PC-9 (cell line): ENCODE results near the gene DENND6A. TPM values are rescaled to one million over a fixed set of nuclear protein-coding genes. Genes with fewer than 3 reads are reported as not detected.

Source experiments
- BruUV-seq: library from RNA; stranded (reverse); fragments of 400-500 nt; replicated peaks from 2 replicates; lab custom pipeline; 2021; lab: Mats Ljungman, UMichigan
- CTCF ChIA-PET: fragments of 300-600 bp; sonication (Branson Sonifier 250); formaldehyde crosslinking; loops from one replicate; lab custom pipeline; 2022; ENCODE audit warnings: antibody characterized with exemption; lab: Charles Lee
- POLR2A ChIA-PET: fragments of 300-600 bp; sonication (Branson Sonifier 250); formaldehyde crosslinking; loops from one replicate; lab custom pipeline; 2022; ENCODE audit warnings: antibody characterized with exemption; ENCODE audit not compliant: unreplicated experiment; lab: Charles Lee
- DNase-seq, 2 experiments: peaks; one replicate each; pipeline versions ENCODE4 v3.0.0 to v3.0.0-alpha.2; 2015 to 2022; ENCODE audit warnings: mixed read lengths in 1 of 2
- H2AFZ ChIP-seq: fragments of 200-600 bp; sonication (generic); 2 replicates; pipeline ENCODE4 v1.8.1; 2017; ENCODE audit warnings: antibody characterized with exemption
- H3F3A ChIP-seq: fragments of 200-600 bp; sonication (generic); 2 replicates; pipeline ENCODE4 v1.8.1; 2017; ENCODE audit warnings: antibody characterized with exemption, mild to moderate bottlenecking, low read depth; ENCODE audit not compliant: insufficient read depth
- H3K27ac ChIP-seq: fragments of 200-600 bp; sonication (generic); 2 replicates; pipeline ENCODE4 v1.6.1; 2016; ENCODE audit warnings: mixed run types
- H3K27me3 ChIP-seq: fragments of 200-600 bp; sonication (generic); 2 replicates; pipeline ENCODE4 v1.6.1; 2016; ENCODE audit warnings: low read depth, mixed run types; ENCODE audit not compliant: insufficient read depth
- H3K36me3 ChIP-seq: fragments of 200-600 bp; sonication (generic); 2 replicates; pipeline ENCODE4 v1.6.1; 2016; ENCODE audit warnings: low read depth, mixed run types
- H3K4me1 ChIP-seq: fragments of 200-600 bp; sonication (generic); replicated peaks from 2 replicates; pipeline ENCODE4 v1.6.1; 2016; ENCODE audit warnings: mixed run types; ENCODE audit not compliant: insufficient read depth
- H3K4me2 ChIP-seq: fragments of 200-600 bp; sonication (generic); 2 replicates; pipeline ENCODE4 v1.6.1; 2017; ENCODE audit warnings: mixed run types
- H3K4me3 ChIP-seq: fragments of 200-600 bp; sonication (generic); 2 replicates; pipeline ENCODE4 v1.6.1; 2016; ENCODE audit warnings: mixed run types
- H3K79me2 ChIP-seq: fragments of 200-600 bp; sonication (generic); 2 replicates; pipeline ENCODE4 v1.6.1; 2017; ENCODE audit warnings: low read depth, mixed run types
- H3K9me2 ChIP-seq: fragments of 200-600 bp; sonication (generic); 2 replicates; pipeline ENCODE4 v1.8.1; 2017; ENCODE audit warnings: mild to moderate bottlenecking; ENCODE audit not compliant: insufficient read depth
- H3K9me3 ChIP-seq: fragments of 200-600 bp; sonication (generic); 2 replicates; pipeline ENCODE4 v1.8.1; 2016; ENCODE audit warnings: low read depth; ENCODE audit not compliant: insufficient read depth
- H4K20me1 ChIP-seq: fragments of 200-600 bp; sonication (generic); 2 replicates; pipeline ENCODE4 v1.8.1; 2017; ENCODE audit not compliant: insufficient read depth
- CTCF ChIP-seq: fragments of 200-600 bp; sonication (generic); conservative IDR thresholded peaks from 2 replicates; pipeline ENCODE4 v1.6.1; 2017; ENCODE audit warnings: mixed run types, antibody characterized with exemption, mild to moderate bottlenecking, moderate library complexity
- EZH2 ChIP-seq: fragments of 200-600 bp; sonication (generic); IDR thresholded peaks from 2 replicates; pipeline ENCODE4 v1.8.0; 2017; ENCODE audit warnings: antibody characterized with exemption, low read depth
- intact Hi-C: fragments of 100-400 bp; cut with micrococcal nuclease; formaldehyde crosslinking; loops from one replicate; pipeline ENCODE4 v1.10.0; 2022; ENCODE audit not compliant: unreplicated experiment
- total RNA-seq: library from RNA; stranded (reverse); gene quantifications from 2 replicates; pipeline ENCODE4 v1.2.3, GENCODE V29; 2021

Gene DENND6A
- total RNA-seq, 1 experiment from 2014 or later = 28.2 TPM

DNA sequence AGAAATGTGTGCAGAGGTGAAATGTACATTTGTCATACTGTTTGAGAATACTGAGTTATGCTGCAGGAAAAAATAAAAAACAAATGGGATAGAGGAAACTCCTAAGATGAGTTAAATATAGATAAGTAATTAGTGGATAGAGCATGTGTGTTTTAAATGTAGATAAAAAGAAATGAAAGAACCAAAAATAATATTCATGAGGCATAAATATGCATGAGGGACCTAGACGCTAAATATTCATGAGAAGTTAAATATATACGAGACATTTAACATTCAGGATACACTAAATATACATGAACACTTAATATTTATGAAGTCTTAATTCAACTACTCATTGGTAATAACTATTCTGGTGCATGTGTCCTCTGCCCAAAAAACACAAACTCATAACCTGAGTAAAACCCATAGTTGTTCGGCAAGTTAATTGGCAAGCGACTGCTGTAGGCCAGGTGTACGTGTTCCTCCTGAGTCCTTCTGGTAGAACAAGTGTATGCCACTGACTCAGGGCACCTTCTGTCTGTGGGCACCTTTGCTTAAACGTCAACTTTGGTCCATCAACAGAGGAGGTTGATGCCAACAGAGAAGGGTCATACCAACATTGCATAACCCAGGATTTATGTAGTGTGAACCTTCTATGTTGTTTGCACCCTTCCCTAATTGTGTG is 24.5 kb upstream of the DENND6A start:
- Histone ChIP-seq H4K20me1 (no peaks in the 10 kb centered on the region), H3K9me3 (no peaks in the 10 kb centered on the region), H3K36me3 (no peaks in the 10 kb centered on the region), H3K4me2 (no peak overlapping the region), H3K4me1 (no peaks in the 10 kb centered on the region), H3K27ac (no peak overlapping the region), H3K4me3 (no peak overlapping the region), H2AFZ (no peak overlapping the region), H3K9me2 (no peaks in the 10 kb centered on the region), H3K79me2 (no peaks in the 10 kb centered on the region), H3F3A (no peaks in the 10 kb centered on the region), H3K27me3 (no peaks in the 10 kb centered on the region)
- TF ChIP-seq EZH2 (no peak), CTCF (no peak)
- intact Hi-C loops = no loop called here
- ChIA-PET POLR2A (no interaction called here), CTCF (no interaction called here)
- no peak for DNase-seq
- BruUV-seq = no TSS peak

DNA sequence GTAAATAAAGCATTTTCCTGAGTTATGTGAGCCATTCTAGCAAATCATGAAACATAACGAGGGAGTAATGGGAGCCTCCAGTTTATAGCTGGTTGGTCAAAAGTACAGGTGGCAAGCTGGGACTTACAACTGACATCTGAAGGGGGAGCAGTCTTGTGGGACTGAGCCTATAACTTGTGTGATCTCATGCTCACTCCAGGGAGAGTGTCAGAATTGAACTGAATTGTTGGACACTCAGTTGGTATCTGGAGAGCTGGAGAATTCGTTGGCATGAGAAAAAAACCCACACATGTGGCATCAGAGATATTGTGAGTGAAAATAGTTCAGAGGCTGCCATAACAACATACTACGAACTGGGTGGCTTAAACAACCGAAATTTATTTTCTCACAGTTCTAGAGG is 22.8 kb upstream of the DENND6A start:
- Histone ChIP-seq H3K27ac (no peak overlapping the region), H3K79me2 (no peaks in the 10 kb centered on the region), H4K20me1 (no peaks in the 10 kb centered on the region), H2AFZ (no peak overlapping the region), H3K9me3 (no peaks in the 10 kb centered on the region), H3K36me3 (no peaks in the 10 kb centered on the region), H3K4me3 (no peak overlapping the region), H3K4me2 (no peak overlapping the region), H3K4me1 (no peaks in the 10 kb centered on the region), H3F3A (no peaks in the 10 kb centered on the region), H3K27me3 (no peaks in the 10 kb centered on the region), H3K9me2 (no peaks in the 10 kb centered on the region)
- TF ChIP-seq CTCF (no peak), EZH2 (no peak)
- CTCF ChIA-PET = interaction anchor here (0.6 kb wide), 1 partner anchor 437 kb away, joined by 3 read pairs; no protein-coding TSS in a partner anchor
- no peak for DNase-seq
- intact Hi-C loops = no loop called here
- POLR2A ChIA-PET = no interaction called here
- no TSS peak for BruUV-seq

DNA sequence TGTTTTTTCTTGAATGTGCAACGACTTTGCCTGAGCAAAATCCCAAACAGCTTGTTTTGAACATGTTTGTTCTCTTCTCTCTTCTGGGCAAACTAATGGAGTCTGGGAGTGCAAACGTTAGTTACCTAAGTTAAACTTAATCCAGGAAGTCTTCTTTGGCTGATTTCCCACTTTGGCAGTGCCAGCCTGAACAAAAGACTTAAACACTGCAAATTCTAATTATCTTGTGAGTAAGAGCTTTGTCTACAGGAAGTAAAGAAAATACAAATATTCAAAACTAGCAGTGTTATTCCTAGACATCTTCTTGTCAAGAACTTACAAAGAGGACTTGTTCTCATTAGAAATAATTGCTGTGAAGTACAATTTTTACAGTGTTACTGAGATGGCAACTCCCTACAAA is 16.7 kb upstream of the DENND6A start:
- H3K27me3 ChIP-seq = no peaks in the 10 kb centered on the region
- 0 out of 2 replicates have a peak overlapping the region, but pooled peaks have one; percentile 36 for H2AFZ ChIP-seq
- ChIA-PET POLR2A (no interaction called here), CTCF (no interaction called here)
- no peak overlapping the region for H3K4me3 ChIP-seq
- H3K79me2 ChIP-seq = no peaks in the 10 kb centered on the region
- H3K27ac ChIP-seq = 0 out of 2 replicates have a peak overlapping the region, but pooled peaks have one; percentile 15
- no TSS peak for BruUV-seq
- no peaks in the 10 kb centered on the region for H4K20me1 ChIP-seq
- no peaks in the 10 kb centered on the region for H3K9me2 ChIP-seq
- H3F3A ChIP-seq = 0 out of 2 replicates have a peak, but pooled peaks cover 5% of the 10 kb centered on the region
- H3K36me3 ChIP-seq = no peaks in the 10 kb centered on the region
- TF ChIP-seq EZH2 (no peak), CTCF (no peak)
- H3K4me1 ChIP-seq = peaks cover 5% of the 10 kb centered on the region
- DNase-seq = peak in 1 of 2 experiments; percentile 59
- H3K9me3 ChIP-seq = no peaks in the 10 kb centered on the region
- intact Hi-C loops = no loop called here
- peak overlapping the region; percentile 4; the same call in 1 of the 2 replicates for H3K4me2 ChIP-seq
